Measurements from ENCODE around the gene LNPEP.
A peak's percentile ranks its signal among the peaks of the same experiment; 100 is the strongest.

LNPEP gene

GRCh38 chr5:96935559-96936430 is at the start of gene LNPEP:
Gene LNPEP (plus strand): TSS chr5:96936080. CDS start chr5:96936156, 76 bp downstream.
- Histone ChIP-seq H3K9me2 (replicated peaks; ENCODE audit: control insufficient read depth, low read length) (no peaks in the 10 kb centered on the region), H3F3A (ENCODE audit: control insufficient read depth, insufficient read depth) (peaks cover 14% of the 10 kb centered on the region), H3K4me3 (ENCODE audit: low read length) (peak within 1 kb of the TSS; percentile 97), H3K79me2 (ENCODE audit: control insufficient read depth, low read length) (peaks cover 82% of the 10 kb centered on the region), H3K4me2 (ENCODE audit: low read length) (peak within 1 kb of the TSS; percentile 99), H3K4me1 (ENCODE audit: control insufficient read depth, low read length) (peaks cover 61% of the 10 kb centered on the region), H3K36me3 (ENCODE audit: control insufficient read depth, low read length) (peaks cover 52% of the 10 kb centered on the region), H3K9me3 (ENCODE audit: control insufficient read depth, insufficient read depth, low read length) (no peaks in the 10 kb centered on the region), H3K27me3 (ENCODE audit: control insufficient read depth, low read length) (no peaks in the 10 kb centered on the region; the same call in 1 of the 2 replicates), H4K20me1 (ENCODE audit: control insufficient read depth, insufficient read depth, low read depth, low read length) (0 out of 2 replicates have a peak, but pooled peaks cover 4% of the 10 kb centered on the region), H3K27ac (ENCODE audit: low read depth, low read length) (peak within 1 kb of the TSS; percentile 97)
- TF ChIP-seq EZH2phosphoT487 (IDR thresholded peaks at IDR 0.05; ENCODE audit: borderline replicate concordance, low read length) (no peak), CTCF (IDR thresholded peaks at IDR 0.05; ENCODE audit: low read depth, low read length, poor library complexity, severe bottlenecking) (no peak)

GRCh38 chr5:96893342-96893741 is 42.5 kb upstream of the LNPEP start:
- peaks cover 20% of the 10 kb centered on the region for H3F3A ChIP-seq (ENCODE audit: control insufficient read depth, insufficient read depth)
- no peaks in the 10 kb centered on the region for H3K27me3 ChIP-seq (ENCODE audit: control insufficient read depth, low read length)
- H3K4me1 ChIP-seq (ENCODE audit: control insufficient read depth, low read length), result peaks cover 23% of the 10 kb centered on the region
- H4K20me1 ChIP-seq (ENCODE audit: control insufficient read depth, insufficient read depth, low read depth, low read length), result no peaks in the 10 kb centered on the region
- H3K4me3 ChIP-seq (ENCODE audit: low read length), result no peak overlapping the region
- no peaks in the 10 kb centered on the region for H3K79me2 ChIP-seq (ENCODE audit: control insufficient read depth, low read length)
- TF ChIP-seq EZH2phosphoT487 (IDR thresholded peaks at IDR 0.05; ENCODE audit: borderline replicate concordance, low read length), result no peak
- no peak for TF ChIP-seq CTCF (IDR thresholded peaks at IDR 0.05; ENCODE audit: low read depth, low read length, poor library complexity, severe bottlenecking)
- H3K9me3 ChIP-seq (ENCODE audit: control insufficient read depth, insufficient read depth, low read length), result no peaks in the 10 kb centered on the region
- H3K27ac ChIP-seq (ENCODE audit: low read depth, low read length), result no peak overlapping the region
- no peaks in the 10 kb centered on the region for H3K9me2 ChIP-seq (replicated peaks; ENCODE audit: control insufficient read depth, low read length)
- H3K4me2 ChIP-seq (ENCODE audit: low read length), result no peak overlapping the region
- H3K36me3 ChIP-seq (ENCODE audit: control insufficient read depth, low read length), result peaks cover 16% of the 10 kb centered on the region

- H3K27me3 ChIP-seq (ENCODE audit: control insufficient read depth, low read length), result no peaks in the 10 kb centered on the region
- H3K4me1 ChIP-seq (ENCODE audit: control insufficient read depth, low read length), result peaks cover 23% of the 10 kb centered on the region
- TF ChIP-seq EZH2phosphoT487 (IDR thresholded peaks at IDR 0.05; ENCODE audit: borderline replicate concordance, low read length), result no peak
- no peak for TF ChIP-seq CTCF (IDR thresholded peaks at IDR 0.05; ENCODE audit: low read depth, low read length, poor library complexity, severe bottlenecking)
- H3K9me3 ChIP-seq (ENCODE audit: control insufficient read depth, insufficient read depth, low read length), result no peaks in the 10 kb centered on the region
- H3F3A ChIP-seq (ENCODE audit: control insufficient read depth, insufficient read depth), result peaks cover 22% of the 10 kb centered on the region
- peaks cover 19% of the 10 kb centered on the region for H3K36me3 ChIP-seq (ENCODE audit: control insufficient read depth, low read length)
- no peaks in the 10 kb centered on the region for H3K9me2 ChIP-seq (replicated peaks; ENCODE audit: control insufficient read depth, low read length)
- peak overlapping the region; percentile 66 for H3K4me3 ChIP-seq (ENCODE audit: low read length)
- peak overlapping the region; percentile 80 for H3K4me2 ChIP-seq (ENCODE audit: low read length)
- no peaks in the 10 kb centered on the region for H4K20me1 ChIP-seq (ENCODE audit: control insufficient read depth, insufficient read depth, low read depth, low read length)
- H3K79me2 ChIP-seq (ENCODE audit: control insufficient read depth, low read length), result no peaks in the 10 kb centered on the region
- peak overlapping the region; percentile 75 for H3K27ac ChIP-seq (ENCODE audit: low read depth, low read length)
Measured at GRCh38 chr5:96896276-96896675, 39.6 kb upstream of the LNPEP start.
